DOHH2 (cell line): ENCODE data around the gene RGS3.
"Not testable (repeated sequence)": the region's sequence is repeated elsewhere in the genome, so short reads cannot be mapped to it uniquely, and the experiment has no call there.

Source experiments
- CTCF ChIP-seq: fragments of 200-600 bp; sonication (generic); IDR thresholded peaks from one replicate; pipeline ENCODE4 v1.5.1; 2014; ENCODE audit warnings: antibody characterized with exemption, mild to moderate bottlenecking, low read depth, low read length; ENCODE audit not compliant: poor library complexity, severe bottlenecking
- EZH2phosphoT487 ChIP-seq: fragments of 200-600 bp; sonication (generic); IDR thresholded peaks from 2 replicates; pipeline ENCODE4 v1.6.1; 2017; ENCODE audit warnings: borderline replicate concordance, mild to moderate bottlenecking, antibody characterized with exemption, low read length, moderate library complexity, mixed read lengths

GRCh38 chr9:113639411-113639970 lies 176.0 kb downstream of the RGS3 start:
- not testable (repeated sequence) for TF ChIP-seq CTCF, EZH2phosphoT487
